Thyroid gland (tissue), 4 donors: Measurements from ENCODE around the gene KIF27. TPM values are rescaled to one million over a fixed set of nuclear protein-coding genes. Genes with fewer than 3 reads are reported as not detected.

ENCODE experiments used
- DNase-seq, 2 donors: peaks; one replicate each; pipeline ENCODE4 v3.0.0-alpha.2; 2019
- H3K27ac ChIP-seq, 3 donors: fragments of 200-600 bp; sonication (generic); 1 replicate in 2 of 3; 2 replicates in 1 of 3; pipeline ENCODE4 v1.5.1; 2016 to 2019; ENCODE audit warnings: mild to moderate bottlenecking in 1 of 3, moderate library complexity in 1 of 3
- H3K27me3 ChIP-seq: fragments of 200-600 bp; sonication (generic); one replicate; pipeline ENCODE4 v1.5.1; 2019
- H3K36me3 ChIP-seq, 2 donors: fragments of 200-600 bp; sonication (generic); one replicate each; pipeline ENCODE4 v1.5.1; 2016 to 2019
- H3K4me1 ChIP-seq, 2 donors: fragments of 200-600 bp; sonication (generic); one replicate each; pipeline ENCODE4 v1.5.1; 2017 to 2019
- H3K4me3 ChIP-seq, 3 donors: fragments of 200-600 bp; sonication (generic); replicated peaks in 1 of 3; 1 replicate in 2 of 3; 2 replicates in 1 of 3; pipeline ENCODE4 v1.5.1; 2016; ENCODE audit warnings: mild to moderate bottlenecking in 1 of 3
- H3K9me3 ChIP-seq: fragments of 200-600 bp; sonication (generic); one replicate; pipeline ENCODE4 v1.5.1; 2017
- CTCF ChIP-seq, 6 experiments: fragments of 200-600 bp in 3 of 6; fragments of 450-650 bp in 3 of 6; sonication (generic) in 3 of 6; IDR thresholded peaks; one replicate each; pipeline ENCODE4 v1.5.1; 2016 to 2019; ENCODE audit warnings: antibody characterized with exemption in 6 of 6, mild to moderate bottlenecking in 2 of 6, inconsistent platforms in 1 of 6, moderate library complexity in 1 of 6
- POLR2A ChIP-seq, 2 donors: fragments of 450-650 bp; IDR thresholded peaks; one replicate each; pipeline ENCODE4 v1.6.1; 2017; ENCODE audit warnings: antibody characterized with exemption in 2 of 2, mild to moderate bottlenecking in 2 of 2, moderate library complexity in 1 of 2
- WGBS, 2 donors: methylation state at CpG; one replicate each; pipeline ENCODE4 v1.1.5; 2017; 5-methylcytosine and 5-hydroxymethylcytosine counted together
- intact Hi-C: fragments of 100-400 bp; cut with DNase I; formaldehyde crosslinking; loops from one replicate; pipeline ENCODE4 v1.15.1; 2023
- total RNA-seq, 4 donors: library from RNA; depleted of rRNA; stranded (reverse); fragments of >200 nt; gene quantifications; one replicate each; pipeline ENCODE4 v1.2.3, GENCODE V29; 2016

Gene KIF27, protein sequence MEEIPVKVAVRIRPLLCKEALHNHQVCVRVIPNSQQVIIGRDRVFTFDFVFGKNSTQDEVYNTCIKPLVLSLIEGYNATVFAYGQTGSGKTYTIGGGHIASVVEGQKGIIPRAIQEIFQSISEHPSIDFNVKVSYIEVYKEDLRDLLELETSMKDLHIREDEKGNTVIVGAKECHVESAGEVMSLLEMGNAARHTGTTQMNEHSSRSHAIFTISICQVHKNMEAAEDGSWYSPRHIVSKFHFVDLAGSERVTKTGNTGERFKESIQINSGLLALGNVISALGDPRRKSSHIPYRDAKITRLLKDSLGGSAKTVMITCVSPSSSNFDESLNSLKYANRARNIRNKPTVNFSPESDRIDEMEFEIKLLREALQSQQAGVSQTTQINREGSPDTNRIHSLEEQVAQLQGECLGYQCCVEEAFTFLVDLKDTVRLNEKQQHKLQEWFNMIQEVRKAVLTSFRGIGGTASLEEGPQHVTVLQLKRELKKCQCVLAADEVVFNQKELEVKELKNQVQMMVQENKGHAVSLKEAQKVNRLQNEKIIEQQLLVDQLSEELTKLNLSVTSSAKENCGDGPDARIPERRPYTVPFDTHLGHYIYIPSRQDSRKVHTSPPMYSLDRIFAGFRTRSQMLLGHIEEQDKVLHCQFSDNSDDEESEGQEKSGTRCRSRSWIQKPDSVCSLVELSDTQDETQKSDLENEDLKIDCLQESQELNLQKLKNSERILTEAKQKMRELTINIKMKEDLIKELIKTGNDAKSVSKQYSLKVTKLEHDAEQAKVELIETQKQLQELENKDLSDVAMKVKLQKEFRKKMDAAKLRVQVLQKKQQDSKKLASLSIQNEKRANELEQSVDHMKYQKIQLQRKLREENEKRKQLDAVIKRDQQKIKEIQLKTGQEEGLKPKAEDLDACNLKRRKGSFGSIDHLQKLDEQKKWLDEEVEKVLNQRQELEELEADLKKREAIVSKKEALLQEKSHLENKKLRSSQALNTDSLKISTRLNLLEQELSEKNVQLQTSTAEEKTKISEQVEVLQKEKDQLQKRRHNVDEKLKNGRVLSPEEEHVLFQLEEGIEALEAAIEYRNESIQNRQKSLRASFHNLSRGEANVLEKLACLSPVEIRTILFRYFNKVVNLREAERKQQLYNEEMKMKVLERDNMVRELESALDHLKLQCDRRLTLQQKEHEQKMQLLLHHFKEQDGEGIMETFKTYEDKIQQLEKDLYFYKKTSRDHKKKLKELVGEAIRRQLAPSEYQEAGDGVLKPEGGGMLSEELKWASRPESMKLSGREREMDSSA (N-terminal part only)
- total RNA-seq: 10 to 100 TPM; 17.6 to 28.2 (median 19.2) TPM

- intact Hi-C loops: no loop called here
Measured at GRCh38 chr9:83920927-83921707, at the start of gene KIF27. Gene KIF27, minus strand, starts transcription at chr9:83921432. Its CDS starts 5,841 bp downstream, at chr9:83915591.

GRCh38 chr9:83969602-83970001 lies 48.4 kb upstream of the KIF27 start:
- intact Hi-C loops: no loop called here
- Histone ChIP-seq H3K4me3 (no peak overlapping the region), H3K27ac (no peak overlapping the region), H3K4me1 (no peaks in the 10 kb centered on the region), H3K9me3 (no peaks in the 10 kb centered on the region), H3K36me3 (peaks cover 72 to 77% of the 10 kb centered on the region in 2 donors), H3K27me3 (no peaks in the 10 kb centered on the region)
- no peak for DNase-seq
- WGBS, 2 donors: 85 to 86% methylated on average over 3 of the region's 3 CpGs
- TF ChIP-seq CTCF (IDR thresholded peaks at IDR 0.05): no peak
- TF ChIP-seq POLR2A (IDR thresholded peaks at IDR 0.05): no peak

More at GRCh38 chr9:83920927-83921707, at the start of gene KIF27:
- TF ChIP-seq POLR2A (IDR thresholded peaks at IDR 0.05) (peak in 1 of 2 donors; percentile 95), CTCF (IDR thresholded peaks at IDR 0.05) (peak in 5 of 6 experiments; percentile 20 to 54 (median 45))
- Histone ChIP-seq H3K4me3 (peak within 1 kb of the TSS; percentile 5 to 94 (median 52)), H3K27ac (peak within 1 kb of the TSS; percentile 93 to 99 (median 98)), H3K36me3 (no peaks in the 10 kb centered on the region), H3K27me3 (no peaks in the 10 kb centered on the region), H3K4me1 (peaks cover 9 to 16% of the 10 kb centered on the region in 2 donors), H3K9me3 (no peaks in the 10 kb centered on the region)
- DNase-seq: peak; percentile 100
- 0% methylated on average over 11 to 23 of the region's 92 CpGs for WGBS, 2 donors

GRCh38 chr9:83967073-83967472 lies 45.8 kb upstream of the KIF27 start:
- no peak for DNase-seq
- Histone ChIP-seq H3K9me3 (no peaks in the 10 kb centered on the region), H3K4me3 (no peak overlapping the region), H3K27ac (no peak overlapping the region), H3K4me1 (peaks cover 0 to 4% of the 10 kb centered on the region in 2 donors), H3K27me3 (no peaks in the 10 kb centered on the region), H3K36me3 (peaks cover 46 to 51% of the 10 kb centered on the region in 2 donors)
- intact Hi-C loops: no loop called here
- TF ChIP-seq POLR2A (IDR thresholded peaks at IDR 0.05) (no peak), CTCF (IDR thresholded peaks at IDR 0.05) (no peak)
- 91 to 92% methylated on average over 1 of the region's 1 CpG for WGBS, 2 donors

DNA sequence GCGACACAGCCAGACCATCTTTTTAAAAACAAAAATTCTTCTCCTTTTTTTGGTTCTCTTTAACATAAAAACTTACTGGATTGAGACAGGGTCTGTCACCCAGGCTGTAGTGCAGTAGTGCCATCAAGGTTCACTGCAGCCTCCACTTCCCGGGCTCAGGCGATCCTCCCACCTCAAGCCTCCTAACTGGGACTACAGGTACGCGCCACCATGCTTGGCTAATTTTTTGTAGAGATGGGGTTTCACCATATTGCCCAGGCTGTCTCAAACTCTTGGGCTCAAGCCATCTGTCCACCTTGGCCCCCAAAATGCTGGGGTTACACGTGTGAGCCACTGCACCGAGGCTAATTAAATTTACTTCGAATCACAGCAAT lies 45.0 kb upstream of the KIF27 start:
- Histone ChIP-seq H3K9me3 (no peaks in the 10 kb centered on the region), H3K27me3 (no peaks in the 10 kb centered on the region), H3K36me3 (peaks cover 38 to 43% of the 10 kb centered on the region in 2 donors), H3K4me3 (no peak overlapping the region), H3K27ac (no peak overlapping the region), H3K4me1 (peaks cover 0 to 6% of the 10 kb centered on the region in 2 donors)
- no peak for TF ChIP-seq POLR2A (IDR thresholded peaks at IDR 0.05)
- no peak for TF ChIP-seq CTCF (IDR thresholded peaks at IDR 0.05)
- 88 to 94% methylated on average over 8 of the region's 8 CpGs for WGBS, 2 donors
- intact Hi-C loops: no loop called here
- no peak for DNase-seq
